Upper lobe of left lung (tissue), 4 donors: ENCODE measurements around the gene STAMBP.

Source experiments
- CTCF ChIP-seq, 6 experiments: fragments of 450-650 bp in 4 of 6; fragments of 200-600 bp in 2 of 6; sonication (generic) in 2 of 6; IDR thresholded peaks; one replicate each; pipeline ENCODE4 v1.5.1; 2016 to 2019; ENCODE audit warnings: antibody characterized with exemption in 6 of 6
- POLR2A ChIP-seq, 4 donors: fragments of 450-650 bp; IDR thresholded peaks; one replicate each; pipeline ENCODE4 v1.5.1; 2016 to 2017; ENCODE audit warnings: antibody characterized with exemption in 4 of 4, mild to moderate bottlenecking in 2 of 4
- POLR2AphosphoS5 ChIP-seq, 2 donors: sonication (generic); formaldehyde crosslinking; IDR thresholded peaks; one replicate each; pipeline ENCODE4 v1.5.1; 2017; ENCODE audit warnings: antibody characterized with exemption in 2 of 2

GRCh38 chr2:73904952-73905351, 76.2 kb downstream of the STAMBP start:
- TF ChIP-seq CTCF (IDR thresholded peaks at IDR 0.05) = no peak
- TF ChIP-seq POLR2A (IDR thresholded peaks at IDR 0.05) = no peak
- TF ChIP-seq POLR2AphosphoS5 (IDR thresholded peaks at IDR 0.05) = no peak
